Smooth muscle cell (in vitro differentiated cells): ENCODE measurements around the gene MED12L. TPM values are rescaled to one million over a fixed set of nuclear protein-coding genes. Genes with fewer than 3 reads are reported as not detected.
"Not testable (repeated sequence)": the region's sequence is repeated elsewhere in the genome, so short reads cannot be mapped to it uniquely, and the experiment has no call there.

Source experiments
- DNase-seq: peaks from one replicate; lab custom pipeline; 2025; ENCODE audit not compliant: unreplicated experiment; lab: John Stamatoyannopoulos, UW
- H2AFZ ChIP-seq: fragments of 200-600 bp; sonication (generic); 2 replicates; pipeline ENCODE4 v1.6.0; 2016; ENCODE audit warnings: antibody characterized with exemption, low read depth, mild to moderate bottlenecking
- H3F3A ChIP-seq: fragments of 200-600 bp; sonication (generic); 2 replicates; pipeline ENCODE4 v1.6.0; 2017; ENCODE audit warnings: antibody characterized with exemption, low read depth
- H3K27ac ChIP-seq: fragments of 200-600 bp; sonication (generic); 2 replicates; pipeline ENCODE4 v1.5.1; 2016; ENCODE audit warnings: low read depth, mild to moderate bottlenecking
- H3K27me3 ChIP-seq: fragments of 200-600 bp; sonication (generic); 2 replicates; pipeline ENCODE4 v1.6.1; 2016; ENCODE audit warnings: low read depth, mild to moderate bottlenecking
- H3K36me3 ChIP-seq: fragments of 200-600 bp; sonication (generic); 2 replicates; pipeline ENCODE4 v1.5.1; 2016; ENCODE audit warnings: low read depth
- H3K4me1 ChIP-seq: fragments of 200-600 bp; sonication (generic); 2 replicates; pipeline ENCODE4 v1.5.1; 2016; ENCODE audit warnings: low read depth
- H3K4me2 ChIP-seq: fragments of 200-600 bp; sonication (generic); 2 replicates; pipeline ENCODE4 v1.6.0; 2016; ENCODE audit warnings: mild to moderate bottlenecking
- H3K4me3 ChIP-seq: fragments of 200-600 bp; sonication (generic); 2 replicates; pipeline ENCODE4 v1.5.1; 2016; ENCODE audit warnings: mild to moderate bottlenecking
- H3K79me2 ChIP-seq: fragments of 200-600 bp; sonication (generic); 2 replicates; pipeline ENCODE4 v1.6.0; 2016; ENCODE audit warnings: low read depth, mild to moderate bottlenecking
- H3K9ac ChIP-seq: fragments of 200-600 bp; sonication (generic); 2 replicates; pipeline ENCODE4 v1.6.0; 2016; ENCODE audit warnings: low read depth
- H3K9me3 ChIP-seq: fragments of 200-600 bp; sonication (generic); replicated peaks from 2 replicates; pipeline ENCODE4 v1.5.1; 2016; ENCODE audit warnings: low read depth
- H4K20me1 ChIP-seq: fragments of 200-600 bp; sonication (generic); 2 replicates; pipeline ENCODE4 v1.6.0; 2016; ENCODE audit warnings: low read depth
- WGBS: methylation state at CpG from one replicate; pipeline ENCODE4 v1.1.7; 2016; ENCODE audit warnings: low lambda C conversion rate; 5-methylcytosine and 5-hydroxymethylcytosine counted together
- polyA plus RNA-seq: library from polyadenylated mRNA; unstranded; fragments of >200 nt; fragmentation: Nextera tagmentation; extraction: Ambion mirVana; gene quantifications from 2 replicates; pipeline ENCODE4 v1.2.1, GENCODE V29; 2016
- total RNA-seq: library from RNA; depleted of rRNA; stranded (reverse); fragments of >200 nt; gene quantifications from 2 replicates; pipeline ENCODE4 v1.2.3, GENCODE V29; 2014
- TF ChIP-seq, protein P1 (sequence below): fragments of 200-600 bp; sonication (generic); IDR thresholded peaks from 2 replicates; pipeline ENCODE4 v1.5.1; 2017; ENCODE audit warnings: borderline replicate concordance, mild to moderate bottlenecking, antibody characterized with exemption; ENCODE audit not compliant: insufficient read depth, poor library complexity, severe bottlenecking

Gene MED12L
- total and polyA plus RNA-seq, 2 experiments from 2014 or later, result 0.26 to 1.5 TPM

DNA sequence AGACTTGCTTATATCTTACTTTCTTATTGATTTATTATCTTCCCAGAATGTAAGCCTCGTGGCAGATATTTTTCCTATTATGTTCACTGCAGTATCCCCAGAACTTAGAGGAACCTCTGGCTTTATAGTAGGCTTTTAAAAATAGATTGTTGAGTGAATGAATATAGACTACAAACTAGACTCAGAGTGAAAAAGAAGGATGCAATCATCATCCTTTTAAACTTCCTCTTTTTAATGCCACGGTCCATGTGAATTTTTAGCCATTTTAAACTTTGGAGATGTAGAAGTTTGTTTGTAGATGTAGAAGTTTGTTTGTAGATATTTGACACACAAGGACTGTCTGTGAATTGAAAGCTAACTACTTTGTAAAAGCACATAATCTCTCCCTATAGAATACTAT is 306.3 kb downstream of the MED12L start:
- Histone ChIP-seq H3K9ac (no peak overlapping the region), H4K20me1 (no peaks in the 10 kb centered on the region), H2AFZ (no peak overlapping the region), H3F3A (no peaks in the 10 kb centered on the region), H3K4me3 (no peak overlapping the region), H3K27me3 (no peaks in the 10 kb centered on the region), H3K27ac (no peak overlapping the region), H3K9me3 (no peaks in the 10 kb centered on the region), H3K4me1 (no peaks in the 10 kb centered on the region), H3K79me2 (no peaks in the 10 kb centered on the region), H3K4me2 (no peak overlapping the region), H3K36me3 (no peaks in the 10 kb centered on the region)
- DNase-seq, result no peak
- TF ChIP-seq, protein P1, sequence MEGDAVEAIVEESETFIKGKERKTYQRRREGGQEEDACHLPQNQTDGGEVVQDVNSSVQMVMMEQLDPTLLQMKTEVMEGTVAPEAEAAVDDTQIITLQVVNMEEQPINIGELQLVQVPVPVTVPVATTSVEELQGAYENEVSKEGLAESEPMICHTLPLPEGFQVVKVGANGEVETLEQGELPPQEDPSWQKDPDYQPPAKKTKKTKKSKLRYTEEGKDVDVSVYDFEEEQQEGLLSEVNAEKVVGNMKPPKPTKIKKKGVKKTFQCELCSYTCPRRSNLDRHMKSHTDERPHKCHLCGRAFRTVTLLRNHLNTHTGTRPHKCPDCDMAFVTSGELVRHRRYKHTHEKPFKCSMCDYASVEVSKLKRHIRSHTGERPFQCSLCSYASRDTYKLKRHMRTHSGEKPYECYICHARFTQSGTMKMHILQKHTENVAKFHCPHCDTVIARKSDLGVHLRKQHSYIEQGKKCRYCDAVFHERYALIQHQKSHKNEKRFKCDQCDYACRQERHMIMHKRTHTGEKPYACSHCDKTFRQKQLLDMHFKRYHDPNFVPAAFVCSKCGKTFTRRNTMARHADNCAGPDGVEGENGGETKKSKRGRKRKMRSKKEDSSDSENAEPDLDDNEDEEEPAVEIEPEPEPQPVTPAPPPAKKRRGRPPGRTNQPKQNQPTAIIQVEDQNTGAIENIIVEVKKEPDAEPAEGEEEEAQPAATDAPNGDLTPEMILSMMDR, result no peak
- WGBS, result 92% methylated on average over 2 of the region's 2 CpGs

DNA sequence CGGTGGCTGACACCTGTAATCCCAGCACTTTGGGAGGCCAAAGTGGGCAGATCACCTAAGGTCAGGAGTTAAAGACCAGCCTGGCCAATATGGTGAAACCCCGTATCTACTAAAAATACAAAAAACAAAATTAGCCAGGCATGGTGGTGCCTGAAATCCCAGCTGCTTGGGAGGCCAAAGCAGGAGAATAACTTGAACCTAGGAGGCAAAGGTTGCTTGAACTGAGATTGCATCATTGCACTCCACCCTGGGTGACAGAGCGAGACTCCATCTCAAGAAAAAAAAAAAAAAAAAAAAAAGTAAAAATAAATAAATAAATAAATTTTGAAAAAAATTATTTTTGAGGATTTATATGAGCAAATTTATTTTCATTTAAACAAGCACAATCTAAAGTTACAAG is 306.7 kb downstream of the MED12L start:
- not testable (repeated sequence) for H3K36me3 ChIP-seq, H3K79me2 ChIP-seq, H3K4me3 ChIP-seq, H2AFZ ChIP-seq, H3K9me3 ChIP-seq, H3K9ac ChIP-seq, H3K27me3 ChIP-seq, H3K27ac ChIP-seq, H4K20me1 ChIP-seq, H3F3A ChIP-seq, DNase-seq, H3K4me2 ChIP-seq, H3K4me1 ChIP-seq
- 96% methylated on average over 3 of the region's 3 CpGs for WGBS

DNA sequence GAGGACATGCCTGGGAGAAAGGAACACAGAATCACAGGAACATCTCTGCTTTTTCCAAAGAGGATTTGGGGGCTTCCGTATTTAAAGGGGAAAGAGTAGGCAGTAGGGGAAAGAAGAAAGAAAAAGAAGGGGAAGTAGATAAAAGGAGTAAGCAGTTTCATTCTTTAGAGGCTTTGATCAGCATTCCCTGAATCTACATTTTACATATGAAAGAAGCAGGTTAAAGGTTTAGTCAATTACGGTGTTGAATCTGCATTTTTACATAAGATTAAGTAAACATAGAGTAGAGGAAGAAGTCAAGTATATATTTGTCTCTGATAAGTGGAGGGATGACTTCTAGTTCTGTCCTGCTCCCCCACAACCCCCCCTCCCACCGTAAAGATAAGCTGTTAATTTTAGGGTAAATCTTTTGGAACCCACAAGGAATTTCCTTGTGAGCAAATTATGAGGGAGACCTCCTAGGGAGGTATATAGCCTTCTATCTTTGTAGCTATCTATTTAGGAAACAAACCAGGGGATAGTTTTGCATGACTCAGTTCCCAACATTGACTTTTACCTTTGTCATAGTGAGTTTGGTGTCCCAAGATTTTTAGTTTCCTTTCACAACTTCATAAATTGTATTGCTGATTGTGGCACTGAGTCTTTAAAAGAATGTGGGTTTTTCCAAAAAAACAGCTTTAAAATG is 307.8 kb downstream of the MED12L start:
- H3K9me3 ChIP-seq, result no peaks in the 10 kb centered on the region
- H3F3A ChIP-seq, result no peaks in the 10 kb centered on the region
- DNase-seq, result no peak
- H3K36me3 ChIP-seq, result no peaks in the 10 kb centered on the region
- H3K27ac ChIP-seq, result no peak overlapping the region
- H3K9ac ChIP-seq, result no peak overlapping the region
- H4K20me1 ChIP-seq, result no peaks in the 10 kb centered on the region
- no peak overlapping the region for H3K4me3 ChIP-seq
- H3K4me2 ChIP-seq, result peak overlapping the region; percentile 27
- H3K4me1 ChIP-seq, result no peaks in the 10 kb centered on the region
- H2AFZ ChIP-seq, result peak overlapping the region; percentile 23
- TF ChIP-seq, protein P1, result no peak
- no peaks in the 10 kb centered on the region for H3K27me3 ChIP-seq
- no peaks in the 10 kb centered on the region for H3K79me2 ChIP-seq
- WGBS, result 53% methylated on average over 3 of the region's 3 CpGs

DNA sequence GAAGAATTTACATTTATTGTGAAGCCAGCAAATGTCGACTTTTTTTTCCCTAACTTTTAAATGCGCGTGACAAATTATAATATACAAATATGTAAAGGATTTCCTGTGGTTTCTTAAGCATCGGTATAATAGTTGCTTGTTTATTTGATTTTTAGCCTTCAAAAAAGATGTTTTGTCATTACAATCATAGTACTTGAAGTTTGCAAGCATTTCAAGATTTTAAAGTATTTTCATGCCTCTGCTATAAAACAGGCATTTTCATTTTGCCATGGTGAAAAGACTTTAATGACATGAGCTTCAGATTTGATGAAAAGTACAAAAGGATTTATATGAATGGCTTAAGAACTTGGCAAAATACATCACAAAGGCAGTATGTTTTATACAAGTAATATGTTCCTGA is 308.5 kb downstream of the MED12L start:
- Histone ChIP-seq H3K4me3 (no peak overlapping the region), H3K79me2 (no peaks in the 10 kb centered on the region), H3K9me3 (no peaks in the 10 kb centered on the region), H4K20me1 (no peaks in the 10 kb centered on the region), H3K4me2 (no peak overlapping the region), H3K4me1 (no peaks in the 10 kb centered on the region), H3K9ac (no peak overlapping the region), H3K36me3 (no peaks in the 10 kb centered on the region), H2AFZ (no peak overlapping the region), H3F3A (no peaks in the 10 kb centered on the region), H3K27ac (no peak overlapping the region), H3K27me3 (no peaks in the 10 kb centered on the region)
- no peak for DNase-seq
- TF ChIP-seq, protein P1, result no peak
- 44% methylated on average over 4 of the region's 4 CpGs for WGBS
